Measurements from ENCODE around the gene MYO15B.

MYO15B gene

DNA sequence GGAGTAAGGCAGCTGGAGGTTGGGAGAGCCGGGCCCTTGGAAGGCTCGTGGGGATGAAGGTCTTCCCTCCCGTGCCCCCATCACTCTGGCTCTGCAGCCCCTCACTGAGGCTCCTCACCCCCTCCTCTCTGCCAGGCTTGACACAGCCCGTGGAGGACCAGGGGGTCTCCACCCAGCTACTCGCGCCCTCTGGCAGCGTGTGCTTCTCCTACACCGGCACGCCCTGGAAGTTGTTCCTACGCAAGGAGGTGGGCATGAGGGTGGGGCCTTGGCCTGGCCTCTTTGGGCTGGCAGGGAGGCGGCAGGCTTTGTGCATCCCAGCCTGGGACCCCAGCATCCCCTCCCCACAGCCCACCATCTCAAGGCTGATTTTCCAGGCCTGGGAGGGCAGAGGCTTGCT lies 30.1 kb downstream of the MYO15B start:
- no peak for DNase-seq (ENCODE audit: low read depth)
- no peak for TF ChIP-seq CTCF (IDR thresholded peaks at IDR 0.05; ENCODE audit: low read length, missing control alignments)
- no peak overlapping the region for H3K4me3 ChIP-seq (replicated peaks; ENCODE audit: low read depth, low read length)

DNA sequence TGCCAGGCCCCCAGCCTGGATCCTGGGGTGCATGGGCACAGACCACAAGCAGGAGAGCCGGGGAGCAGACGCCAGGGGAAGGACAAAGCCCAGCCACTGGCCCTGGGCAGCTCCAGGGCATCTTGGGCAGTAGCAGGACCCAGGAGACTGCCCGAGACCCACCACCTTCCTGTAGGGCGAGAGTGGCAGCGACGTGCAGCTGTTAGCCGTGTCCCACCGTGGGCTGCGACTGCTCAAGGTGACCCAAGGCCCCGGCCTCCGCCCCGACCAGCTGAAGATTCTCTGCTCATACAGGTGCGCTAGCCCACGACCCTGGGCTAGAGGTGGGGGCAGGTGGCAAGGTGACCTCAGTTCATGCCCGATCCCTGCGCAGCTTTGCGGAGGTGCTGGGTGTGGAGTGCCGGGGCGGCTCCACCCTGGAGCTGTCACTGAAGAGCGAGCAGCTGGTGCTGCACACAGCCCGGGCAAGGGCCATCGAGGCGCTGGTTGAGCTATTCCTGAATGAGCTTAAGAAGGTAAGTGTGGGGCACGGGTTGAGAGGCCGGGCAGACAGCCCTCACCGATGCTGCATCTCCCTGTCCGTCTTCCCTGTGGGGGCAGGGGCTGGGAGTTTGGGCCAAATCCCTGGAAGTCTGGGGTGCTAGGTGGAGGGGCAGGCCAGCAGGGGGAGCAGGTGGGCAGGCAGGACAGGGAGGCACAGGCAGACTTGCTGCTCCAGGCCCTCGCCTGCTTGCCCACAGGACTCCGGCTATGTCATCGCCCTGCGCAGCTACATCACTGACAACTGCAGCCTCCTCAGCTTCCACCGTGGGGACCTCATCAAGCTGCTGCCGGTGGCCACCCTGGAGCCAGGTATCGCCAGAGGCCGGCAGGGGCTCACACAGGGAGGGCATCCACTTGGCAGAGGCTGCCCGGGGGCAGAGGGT lies 32.2 kb downstream of the MYO15B start:
- H3K4me3 ChIP-seq (replicated peaks; ENCODE audit: low read depth, low read length), result no peak overlapping the region
- DNase-seq (ENCODE audit: low read depth), result peak; percentile 50

DNA sequence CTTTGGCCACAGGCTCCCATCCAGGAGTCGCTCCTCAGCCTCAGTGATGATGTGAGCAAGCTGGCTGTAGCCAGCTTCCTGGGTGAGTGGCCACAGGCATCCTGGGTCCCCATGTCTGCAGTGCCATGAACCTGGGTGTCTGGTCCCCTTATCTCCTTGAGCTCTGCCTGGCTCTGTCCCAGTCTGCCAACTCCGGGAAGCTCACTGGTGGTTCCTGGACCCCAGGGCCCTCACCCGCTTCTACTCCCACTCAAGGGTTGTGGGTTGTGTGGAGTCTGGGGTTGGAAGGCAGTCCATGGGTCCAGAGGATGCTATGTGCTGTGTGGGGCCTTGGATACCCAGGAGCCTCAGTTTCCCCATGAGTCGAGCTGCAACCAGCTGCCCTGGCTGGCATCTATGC lies 33.9 kb downstream of the MYO15B start:
- no peak for TF ChIP-seq CTCF (IDR thresholded peaks at IDR 0.05; ENCODE audit: low read length, missing control alignments)
- no peak for DNase-seq (ENCODE audit: low read depth)
- no peak overlapping the region for H3K4me3 ChIP-seq (replicated peaks; ENCODE audit: low read depth, low read length)

More for the DNA sequence above, 32.2 kb downstream of the MYO15B start:
- TF ChIP-seq CTCF (IDR thresholded peaks at IDR 0.05; ENCODE audit: low read length, missing control alignments), result peak; percentile 59

DNA sequence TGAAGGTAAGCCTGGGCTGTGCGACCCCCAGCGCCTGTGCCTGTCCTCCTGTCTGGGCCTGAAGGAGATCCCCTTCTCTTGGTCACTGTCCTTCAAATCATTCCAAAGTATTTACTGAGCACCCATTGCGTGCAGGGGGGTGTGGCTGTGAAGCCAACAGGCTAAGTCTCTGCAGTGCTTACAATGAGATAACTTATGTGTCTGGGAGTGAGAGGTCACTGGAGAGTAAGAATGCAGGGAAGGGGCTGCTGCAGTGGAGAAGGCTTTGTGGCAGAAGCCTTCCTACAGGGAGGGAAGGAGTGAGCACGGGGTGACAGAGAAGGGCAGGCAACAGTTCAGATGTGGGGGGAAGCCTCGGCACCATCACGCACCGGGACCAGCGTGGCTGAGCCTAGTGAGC lies 34.5 kb downstream of the MYO15B start:
- H3K4me3 ChIP-seq (replicated peaks; ENCODE audit: low read depth, low read length), result no peak overlapping the region
- TF ChIP-seq CTCF (IDR thresholded peaks at IDR 0.05; ENCODE audit: low read length, missing control alignments), result no peak
- DNase-seq (ENCODE audit: low read depth), result no peak

- no peak for TF ChIP-seq CTCF (IDR thresholded peaks at IDR 0.05; ENCODE audit: low read length, missing control alignments)
- H3K4me3 ChIP-seq (replicated peaks; ENCODE audit: low read depth, low read length), result no peak overlapping the region
- no peak for DNase-seq (ENCODE audit: low read depth)
Measured at GRCh38 chr17:75622771-75623273, 35.2 kb downstream of the MYO15B start.

DNA sequence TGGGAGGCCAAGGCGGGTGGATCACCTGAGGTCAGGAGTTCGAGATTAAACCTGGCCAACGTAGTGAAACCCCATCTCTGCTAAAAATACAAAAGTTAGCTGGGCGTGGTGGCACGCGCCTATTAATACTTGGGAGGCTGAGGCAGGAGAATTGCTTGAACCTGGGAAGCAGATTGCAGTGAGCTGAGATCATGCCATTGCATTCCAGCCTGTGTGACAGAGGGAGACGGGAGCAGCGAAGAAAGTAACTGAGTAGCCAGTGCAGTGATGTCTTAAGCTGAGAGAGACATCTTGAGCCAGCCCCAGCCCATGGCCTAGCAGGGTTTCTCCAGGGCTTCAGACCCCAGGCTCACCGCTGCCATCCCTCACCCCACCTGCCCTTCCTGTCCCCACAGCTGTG lies 35.8 kb downstream of the MYO15B start:
- no peak for TF ChIP-seq CTCF (IDR thresholded peaks at IDR 0.05; ENCODE audit: low read length, missing control alignments)
- peak; percentile 3 for DNase-seq (ENCODE audit: low read depth)
- no peak overlapping the region for H3K4me3 ChIP-seq (replicated peaks; ENCODE audit: low read depth, low read length)

Data from fibroblast of pulmonary artery (primary cell).